HT-29 (cell line): Measurements from ENCODE around the gene DECR2. TPM values are rescaled to one million over a fixed set of nuclear protein-coding genes. Genes with fewer than 3 reads are reported as not detected.
"Not testable (repeated sequence)": the region's sequence is repeated elsewhere in the genome, so short reads cannot be mapped to it uniquely, and the experiment has no call there.

Experiments used
- DNase-seq: peaks from one replicate; pipeline ENCODE4 v3.0.0-alpha.2; 2015; ENCODE audit warnings: low spot score
- total RNA-seq: library from RNA; depleted of rRNA; stranded (reverse); fragments of >200 nt; shearing (Covaris generic); gene quantifications from 2 replicates; pipeline ENCODE4 v1.2.3, GENCODE V29; 2014; rRNA removed

DECR2 gene
- 25.2 and 29.1 TPM in 2 replicates for total RNA-seq

DNA sequence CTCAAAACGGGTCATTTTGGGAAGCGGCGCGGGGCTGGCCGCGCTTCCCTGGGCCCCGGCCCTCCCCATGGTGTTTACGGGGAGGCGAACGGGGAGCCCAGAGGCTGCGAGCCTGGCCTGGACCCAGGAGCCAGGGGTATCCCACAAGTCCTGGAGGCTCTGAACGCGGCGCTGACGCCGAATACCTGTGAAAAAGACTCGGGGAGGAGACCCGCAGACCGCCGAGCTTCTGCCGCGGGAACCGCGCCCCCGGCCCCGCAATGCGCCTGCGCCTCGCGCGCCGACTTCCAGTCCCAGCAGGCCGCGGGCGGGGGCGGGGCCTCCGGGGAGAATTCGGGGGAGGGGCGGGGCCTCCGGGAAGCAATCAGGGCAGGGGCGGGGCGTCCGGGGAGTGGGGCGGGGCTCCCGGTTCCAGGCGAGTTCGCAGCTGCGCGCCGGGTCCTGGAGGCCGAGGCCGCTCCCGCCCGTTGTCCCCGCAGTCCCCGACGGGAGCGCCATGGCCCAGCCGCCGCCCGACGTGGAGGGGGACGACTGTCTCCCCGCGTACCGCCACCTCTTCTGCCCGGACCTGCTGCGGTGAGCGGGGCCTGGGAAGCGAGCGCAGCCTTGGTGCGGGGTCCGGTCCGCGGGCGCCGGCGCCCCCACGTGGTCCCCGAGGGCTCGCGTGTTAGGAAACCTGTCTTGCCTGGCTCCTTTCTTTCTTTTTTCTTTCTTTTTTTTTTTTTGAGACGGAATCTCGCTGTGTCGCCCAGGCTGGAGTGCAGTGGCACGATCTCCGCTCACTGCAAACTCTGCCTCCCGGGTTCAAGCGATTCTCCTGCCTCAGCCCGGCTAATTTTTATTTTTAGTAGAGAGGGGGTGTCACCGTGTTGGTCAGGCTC, at the start of gene DECR2:
Gene DECR2, plus strand, starts transcription at position 418 of the 881 bp plus-strand sequence. Its CDS starts 79 bp downstream, at position 497.
- DNase-seq: peak; percentile 83

GRCh38 chr16:352547-353403, 48.9 kb upstream of the DECR2 start, which contains the start of gene AXIN1:
Gene AXIN1 (minus strand): TSS chr16:352723. CDS start chr16:347025, 5,698 bp downstream.
- DNase-seq: peak; percentile 99

DNA sequence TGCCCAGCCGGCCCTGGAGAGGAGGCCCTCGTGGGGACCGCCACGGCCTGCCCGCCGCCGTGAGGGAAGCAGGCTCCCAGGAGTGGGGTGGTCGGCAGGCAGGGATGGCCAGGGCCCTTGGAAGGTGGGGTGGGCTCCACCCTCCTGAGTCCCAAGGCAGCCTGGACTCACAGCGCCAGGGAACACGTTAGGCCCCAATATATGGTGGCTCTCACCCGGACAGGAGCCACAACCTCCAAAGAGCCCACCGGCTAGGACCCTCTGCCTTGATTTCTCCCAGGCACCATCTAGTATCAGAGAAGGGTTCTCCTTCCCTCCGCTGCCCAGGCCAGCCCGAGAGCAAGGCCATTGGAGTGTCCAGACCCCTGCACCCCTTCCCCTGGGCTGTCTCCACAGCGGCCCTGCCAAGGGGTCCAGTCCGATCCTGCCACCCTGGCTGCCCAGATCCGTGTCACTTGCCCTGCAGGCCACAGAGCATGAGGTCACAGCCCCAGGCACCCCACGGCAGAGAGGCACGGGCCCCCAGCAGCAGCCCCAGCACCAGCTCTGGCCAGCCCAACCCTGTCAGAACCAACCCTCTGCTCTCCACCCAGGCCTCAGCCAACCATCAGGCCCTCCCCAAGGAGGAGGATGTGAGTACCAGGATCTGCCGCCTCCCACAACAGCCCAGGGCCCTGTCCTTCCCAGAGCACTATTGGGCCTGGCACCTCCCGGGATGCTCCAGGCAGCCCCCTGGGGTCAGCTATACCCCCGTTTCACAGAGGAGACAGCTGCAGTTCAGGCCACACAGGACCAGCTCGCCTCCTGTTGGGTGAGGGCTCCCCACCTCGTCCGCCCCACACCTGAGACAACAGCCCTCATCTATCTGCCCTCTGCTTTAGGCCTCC, 48.0 kb upstream of the DECR2 start:
- no peak for DNase-seq

GRCh38 chr16:354291-354881, 47.3 kb upstream of the DECR2 start:
- no peak for DNase-seq

DNA sequence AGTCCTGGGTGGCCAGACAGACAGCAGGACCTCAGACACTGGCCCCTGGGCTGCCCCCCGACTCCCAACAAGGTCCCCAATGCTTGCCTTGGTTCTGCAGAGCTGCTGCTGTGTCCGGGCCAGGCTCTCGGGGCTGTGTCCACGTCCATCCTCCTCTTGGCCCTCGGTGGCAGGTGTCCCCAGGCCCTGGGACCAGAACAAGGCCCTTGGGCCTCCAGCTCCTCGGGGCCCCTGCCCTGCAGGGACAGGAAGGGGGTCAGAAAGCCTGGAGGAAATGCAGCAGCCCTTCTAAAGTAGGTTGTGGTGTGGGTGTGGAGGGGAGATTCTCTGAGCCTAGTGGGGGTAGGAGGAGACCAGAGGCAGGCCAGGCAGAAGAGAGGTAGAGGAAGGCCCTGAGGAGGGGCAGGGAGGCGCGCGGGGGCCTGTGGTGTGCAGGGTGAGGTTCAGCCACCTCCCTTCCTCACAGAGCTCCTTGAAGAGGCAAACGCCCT, 46.7 kb upstream of the DECR2 start:
- DNase-seq: no peak

DNA sequence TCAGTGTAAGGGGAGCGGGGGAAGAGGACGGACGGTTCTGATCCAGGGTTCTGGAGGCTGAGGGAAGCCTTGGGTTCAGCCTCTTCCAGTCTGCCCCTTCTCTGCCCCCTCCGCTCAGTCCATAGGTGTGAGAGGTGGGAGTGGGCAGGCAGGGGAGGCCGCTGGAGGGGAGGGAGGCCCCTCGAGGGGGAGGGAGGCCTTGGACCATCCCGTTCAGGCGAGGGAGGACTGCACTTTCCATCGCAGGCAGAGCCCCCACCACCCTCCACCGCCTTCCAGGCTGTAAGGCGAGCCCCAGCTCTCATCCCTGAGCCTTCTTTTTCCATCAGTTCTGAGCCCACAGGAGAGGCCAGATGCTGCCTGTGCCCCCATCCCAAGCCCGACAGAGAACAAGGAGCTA, 44.9 kb upstream of the DECR2 start:
- DNase-seq: no peak

- no peak for DNase-seq
Measured at GRCh38 chr16:359067-359763, 42.5 kb upstream of the DECR2 start.

- no peak for DNase-seq
Measured at GRCh38 chr16:359871-360697, 41.6 kb upstream of the DECR2 start.

- no peak for DNase-seq
Measured at GRCh38 chr16:360698-361336, 40.9 kb upstream of the DECR2 start.

DNA sequence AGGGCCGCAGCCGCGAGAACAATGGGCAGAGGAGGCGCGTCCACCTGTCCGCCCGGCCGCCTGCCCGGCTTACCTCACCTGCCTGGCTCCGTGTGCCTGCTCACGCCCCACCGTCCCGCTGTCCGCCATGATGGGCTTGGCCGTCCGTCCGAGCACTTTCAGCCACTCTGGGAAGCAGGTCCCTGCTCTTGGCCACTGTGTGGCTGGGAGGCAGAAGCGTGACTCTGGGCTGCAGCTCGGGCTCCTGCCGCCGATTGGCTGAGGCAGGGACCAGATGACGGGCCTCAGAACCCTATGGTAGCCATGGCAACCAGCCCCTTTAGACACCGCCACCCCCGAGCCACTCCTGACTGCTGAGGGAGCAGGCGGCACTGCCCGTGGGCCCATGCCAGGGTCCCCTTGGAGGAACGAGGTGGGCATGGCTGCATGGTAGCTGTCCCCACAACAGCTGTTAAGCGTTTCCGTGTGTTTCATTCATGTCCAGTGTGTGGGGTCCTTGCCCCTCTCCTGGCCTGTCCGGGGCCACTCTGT, 40.3 kb upstream of the DECR2 start:
- DNase-seq: no peak

- peak; percentile 93 for DNase-seq
Measured at GRCh38 chr16:361872-362701, 39.6 kb upstream of the DECR2 start.

- DNase-seq: not testable (repeated sequence)
Measured at GRCh38 chr16:362702-362999, 39.0 kb upstream of the DECR2 start.

GRCh38 chr16:363110-363765, 38.4 kb upstream of the DECR2 start:
- DNase-seq: no peak

GRCh38 chr16:363766-364490, 37.8 kb upstream of the DECR2 start:
- DNase-seq: no peak

DNA sequence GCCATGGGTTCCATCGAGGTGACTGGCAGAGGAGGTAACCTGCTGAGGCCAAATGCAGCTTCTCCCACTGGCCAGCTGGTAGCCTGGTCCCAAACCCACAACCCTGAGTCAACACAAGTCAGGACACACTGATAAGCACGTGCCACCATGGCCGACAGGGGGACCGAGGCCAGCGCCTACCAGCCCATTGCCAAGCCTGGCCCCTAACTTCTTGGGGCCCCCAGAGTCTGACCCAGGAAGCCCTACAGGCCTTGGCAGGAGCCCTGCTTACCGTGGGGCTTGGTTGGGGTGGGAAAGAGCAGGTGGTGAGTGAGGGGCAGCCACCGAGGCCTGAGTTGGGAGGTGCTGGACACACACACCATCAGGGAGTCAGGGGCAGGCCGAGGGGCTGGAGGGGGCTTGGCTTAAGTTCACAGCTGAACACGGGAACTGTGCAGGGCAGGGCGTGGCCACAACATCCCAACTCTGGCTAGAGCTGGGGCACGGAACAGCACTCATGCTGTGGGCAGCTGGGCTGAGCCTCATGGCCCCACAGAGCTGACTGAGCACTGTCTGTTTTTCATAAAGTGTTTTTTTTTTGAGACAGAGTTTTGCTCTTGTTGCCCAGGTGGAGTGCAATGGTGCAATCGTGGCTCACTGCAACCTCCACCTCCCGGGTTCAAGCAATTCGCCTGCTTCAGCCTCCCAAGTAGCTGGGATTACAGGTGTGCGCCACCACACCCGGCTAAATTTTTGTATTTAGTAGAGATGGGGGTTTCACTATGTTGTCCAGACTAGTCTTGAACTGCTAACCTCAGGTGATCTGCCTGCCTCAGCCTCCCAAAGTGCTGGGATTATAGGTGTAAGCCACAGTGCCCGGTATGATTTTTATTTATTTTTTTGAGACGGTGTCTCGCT, 36.8 kb upstream of the DECR2 start:
- no peak for DNase-seq
